Spleen (tissue), 11 donors: ENCODE data around the gene RACGAP1. TPM values are rescaled to one million over a fixed set of nuclear protein-coding genes. Genes with fewer than 3 reads are reported as not detected.

Source experiments
- DNase-seq: peaks from one replicate; pipeline ENCODE4 v3.0.0-alpha.2; 2020
- H3K27ac ChIP-seq, 8 donors: fragments of 200-600 bp; sonication (generic) in 7 of 8; 1 replicate in 4 of 8; 2 replicates in 4 of 8; pipeline versions ENCODE4 v1.5.0 to v1.8.0; 2016 to 2021; ENCODE audit warnings: inconsistent platforms in 4 of 8, mild to moderate bottlenecking in 4 of 8, moderate library complexity in 1 of 8
- H3K27me3 ChIP-seq, 7 donors: fragments of 200-600 bp; sonication (generic) in 6 of 7; replicated peaks in 1 of 7; 1 replicate in 4 of 7; 2 replicates in 3 of 7; pipeline versions ENCODE4 v1.5.0 to v1.8.0; 2016 to 2021; ENCODE audit warnings: inconsistent platforms in 3 of 7, mild to moderate bottlenecking in 1 of 7
- H3K36me3 ChIP-seq, 6 donors: fragments of 200-600 bp; sonication (generic) in 5 of 6; 1 replicate in 4 of 6; 2 replicates in 2 of 6; pipeline versions ENCODE4 v1.5.0 to v1.8.0; 2016 to 2021; ENCODE audit warnings: inconsistent platforms in 2 of 6
- H3K4me1 ChIP-seq, 6 donors: fragments of 200-600 bp; sonication (generic) in 5 of 6; 1 replicate in 3 of 6; 2 replicates in 3 of 6; pipeline versions ENCODE4 v1.5.0 to v1.8.0; 2016 to 2021; ENCODE audit warnings: inconsistent platforms in 3 of 6
- H3K4me3 ChIP-seq, 8 donors: fragments of 200-600 bp; sonication (generic) in 7 of 8; 1 replicate in 4 of 8; 2 replicates in 4 of 8; pipeline versions ENCODE4 v1.5.0 to v1.8.0; 2016 to 2021; ENCODE audit warnings: inconsistent platforms in 4 of 8, mild to moderate bottlenecking in 4 of 8, moderate library complexity in 2 of 8
- H3K9me3 ChIP-seq, 8 donors: fragments of 200-600 bp; sonication (generic) in 7 of 8; 1 replicate in 4 of 8; 2 replicates in 4 of 8; pipeline versions ENCODE4 v1.5.0 to v1.8.0; 2016 to 2021; ENCODE audit warnings: inconsistent platforms in 4 of 8
- POLR2A ChIP-seq, 3 donors: fragments of 450-650 bp; IDR thresholded peaks; one replicate each; pipeline ENCODE4 v1.5.1; 2017; ENCODE audit warnings: antibody characterized with exemption in 3 of 3, mild to moderate bottlenecking in 1 of 3
- POLR2AphosphoS5 ChIP-seq, 3 donors: sonication (generic); formaldehyde crosslinking; IDR thresholded peaks; one replicate each; pipeline ENCODE4 v1.5.1; 2017; ENCODE audit warnings: antibody characterized with exemption in 3 of 3
- WGBS, 5 donors: extraction: QIAGEN DNeasy Blood & Tissue Kit in 3 of 5; methylation state at CpG; one replicate each; pipeline versions ENCODE4 v1.1.5 to v1.1.7; 2013 to 2018; 5-methylcytosine and 5-hydroxymethylcytosine counted together
- intact Hi-C: fragments of 100-400 bp; cut with DNase I; formaldehyde crosslinking; loops from one replicate; pipeline ENCODE4 v1.15.0; 2023; ENCODE audit warnings: low total_unique reads
- polyA plus RNA-seq, 3 donors: library from polyadenylated mRNA; stranded (reverse); fragments of 200-250 nt; gene quantifications; one replicate each; pipeline ENCODE4 v1.2.1, GENCODE V29; 2013
- total RNA-seq, 7 donors: library from RNA; depleted of rRNA in 3 of 7; stranded (reverse); fragments of >200 nt in 3 of 7; fragmentation: NEBNext Ultra II Directional in 4 of 7; extraction: Animal tissue kit (Norgen Biotek cat#: 25700) in 4 of 7; gene quantifications; one replicate each; pipeline versions ENCODE4 v1.1.0 to v1.2.1, GENCODE V29; 2016 to 2021
- TF ChIP-seq, protein P1 (sequence below), 11 experiments: fragments of 200-600 bp in 7 of 11; fragments of 450-650 bp in 4 of 11; sonication (generic) in 4 of 11; IDR thresholded peaks in 8 of 11; conservative IDR thresholded peaks in 3 of 11; 1 replicate in 7 of 11; 2 replicates in 4 of 11; pipeline versions ENCODE4 v1.4.0 to v1.8.0; 2016 to 2021; ENCODE audit warnings: antibody characterized with exemption in 11 of 11, inconsistent platforms in 4 of 11, mild to moderate bottlenecking in 1 of 11
- donor health status: healthy with polysubstance abuse.
- donor health status: DM: no; HTN: no; CAD: no; lungs with moderate emphysema.
- donor health status: DM: no; HTN: no; CAD: no.
- donor health status: Bipolar disorder and iron deficiency.
- donor health status: healthy.
- donor health status: DM: no; HTN: no; CAD: no.
- donor health status: DM: yes; HTN: yes; CAD: no.

RACGAP1 gene
- total and polyA plus RNA-seq, 10 donors, result 3.4 to 21.1 (median 9.4) TPM

GRCh38 chr12:50061171-50061570 is 35.9 kb upstream of the RACGAP1 start:
- WGBS, 5 donors, result 78 to 85% (median 81%) methylated on average over 2 of the region's 2 CpGs
- no peak overlapping the region for H3K4me3 ChIP-seq
- no peak for DNase-seq
- peaks cover 7 to 30% (median 18%) of the 10 kb centered on the region in 6 donors for H3K4me1 ChIP-seq
- H3K9me3 ChIP-seq, result no peaks in the 10 kb centered on the region
- intact Hi-C loops, result loop anchor here (10.0 kb wide), 1 partner anchor 196 kb away; no protein-coding TSS in a partner anchor
- TF ChIP-seq, protein P1, sequence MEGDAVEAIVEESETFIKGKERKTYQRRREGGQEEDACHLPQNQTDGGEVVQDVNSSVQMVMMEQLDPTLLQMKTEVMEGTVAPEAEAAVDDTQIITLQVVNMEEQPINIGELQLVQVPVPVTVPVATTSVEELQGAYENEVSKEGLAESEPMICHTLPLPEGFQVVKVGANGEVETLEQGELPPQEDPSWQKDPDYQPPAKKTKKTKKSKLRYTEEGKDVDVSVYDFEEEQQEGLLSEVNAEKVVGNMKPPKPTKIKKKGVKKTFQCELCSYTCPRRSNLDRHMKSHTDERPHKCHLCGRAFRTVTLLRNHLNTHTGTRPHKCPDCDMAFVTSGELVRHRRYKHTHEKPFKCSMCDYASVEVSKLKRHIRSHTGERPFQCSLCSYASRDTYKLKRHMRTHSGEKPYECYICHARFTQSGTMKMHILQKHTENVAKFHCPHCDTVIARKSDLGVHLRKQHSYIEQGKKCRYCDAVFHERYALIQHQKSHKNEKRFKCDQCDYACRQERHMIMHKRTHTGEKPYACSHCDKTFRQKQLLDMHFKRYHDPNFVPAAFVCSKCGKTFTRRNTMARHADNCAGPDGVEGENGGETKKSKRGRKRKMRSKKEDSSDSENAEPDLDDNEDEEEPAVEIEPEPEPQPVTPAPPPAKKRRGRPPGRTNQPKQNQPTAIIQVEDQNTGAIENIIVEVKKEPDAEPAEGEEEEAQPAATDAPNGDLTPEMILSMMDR (IDR thresholded peaks at IDR 0.05 in 8 of 11, conservative IDR thresholded peaks at IDR 0.05 in 3 of 11), result no peak
- TF ChIP-seq POLR2A (IDR thresholded peaks at IDR 0.05), result no peak
- no peak for TF ChIP-seq POLR2AphosphoS5 (IDR thresholded peaks at IDR 0.05)
- no peak overlapping the region for H3K27ac ChIP-seq
- peaks cover 0 to 84% (median 23%) of the 10 kb centered on the region in 7 donors for H3K27me3 ChIP-seq
- no peaks in the 10 kb centered on the region for H3K36me3 ChIP-seq

- intact Hi-C loops, result loop anchor here (10.0 kb wide), 1 partner anchor 195 kb away; no protein-coding TSS in a partner anchor
- WGBS, 5 donors, result 53 to 85% (median 62%) methylated on average over 1 to 4 of the region's 4 CpGs
- no peak overlapping the region for H3K27ac ChIP-seq
- H3K27me3 ChIP-seq, result peaks cover 0 to 93% (median 31%) of the 10 kb centered on the region in 7 donors
- no peaks in the 10 kb centered on the region for H3K9me3 ChIP-seq
- H3K36me3 ChIP-seq, result no peaks in the 10 kb centered on the region
- no peak overlapping the region for H3K4me3 ChIP-seq
- TF ChIP-seq POLR2A (IDR thresholded peaks at IDR 0.05) (no peak), POLR2AphosphoS5 (IDR thresholded peaks at IDR 0.05) (no peak)
- TF ChIP-seq, protein P1 (IDR thresholded peaks at IDR 0.05 in 8 of 11, conservative IDR thresholded peaks at IDR 0.05 in 3 of 11), result no peak
- DNase-seq, result no peak
- H3K4me1 ChIP-seq, result peaks cover 7 to 37% (median 26%) of the 10 kb centered on the region in 6 donors
Observed at GRCh38 chr12:50060120-50060468, 34.8 kb upstream of the RACGAP1 start.

- TF ChIP-seq POLR2A (IDR thresholded peaks at IDR 0.05) (no peak), POLR2AphosphoS5 (IDR thresholded peaks at IDR 0.05) (no peak)
- TF ChIP-seq, protein P1 (IDR thresholded peaks at IDR 0.05 in 8 of 11, conservative IDR thresholded peaks at IDR 0.05 in 3 of 11), result no peak
- no peak overlapping the region for H3K27ac ChIP-seq
- WGBS, 5 donors, result 35 to 73% (median 42%) methylated on average over 11 to 12 of the region's 12 CpGs
- peaks cover 0 to 93% (median 34%) of the 10 kb centered on the region in 7 donors for H3K27me3 ChIP-seq
- DNase-seq, result no peak
- H3K9me3 ChIP-seq, result no peaks in the 10 kb centered on the region
- no peaks in the 10 kb centered on the region for H3K36me3 ChIP-seq
- H3K4me3 ChIP-seq, result no peak overlapping the region
- intact Hi-C loops, result loop anchor here (5.0 to 10.0 kb wide), 3 partner anchors 92 to 285 kb away; no protein-coding TSS in a partner anchor
- peaks cover 7 to 37% (median 26%) of the 10 kb centered on the region in 6 donors for H3K4me1 ChIP-seq
Observed at GRCh38 chr12:50059440-50060119, 34.3 kb upstream of the RACGAP1 start.

- Histone ChIP-seq H3K9me3 (no peaks in the 10 kb centered on the region), H3K27me3 (peaks cover 0 to 91% (median 34%) of the 10 kb centered on the region in 7 donors), H3K27ac (no peak overlapping the region), H3K4me1 (peaks cover 7 to 37% (median 26%) of the 10 kb centered on the region in 6 donors), H3K4me3 (no peak overlapping the region), H3K36me3 (no peaks in the 10 kb centered on the region)
- TF ChIP-seq, protein P1 (IDR thresholded peaks at IDR 0.05 in 8 of 11, conservative IDR thresholded peaks at IDR 0.05 in 3 of 11), result no peak
- TF ChIP-seq POLR2AphosphoS5 (IDR thresholded peaks at IDR 0.05) (no peak), POLR2A (IDR thresholded peaks at IDR 0.05) (no peak)
- no peak for DNase-seq
- 79 to 90% (median 82%) methylated on average over 15 of the region's 15 CpGs for WGBS, 5 donors
- intact Hi-C loops, result loop anchor here (5.0 to 10.0 kb wide), 2 partner anchors 92 to 284 kb away; no protein-coding TSS in a partner anchor
Observed at GRCh38 chr12:50058743-50059312, 33.5 kb upstream of the RACGAP1 start.
